HG02840 (cell line): ENCODE data around the gene PHAF1.
A peak's percentile ranks its signal among the peaks of the same experiment; 100 is the strongest.

Experiments used
- ATAC-seq: cut with Tn5 transposase; IDR thresholded peaks from one replicate; pipeline ENCODE4 v1.9.1; 2021; ENCODE audit warnings: mild to moderate bottlenecking, moderate library complexity, moderate number of reproducible peaks; ENCODE audit not compliant: unreplicated experiment, low FRiP score

PHAF1 gene

GRCh38 chr16:67158637-67159600, 49.2 kb downstream of the PHAF1 start:
- ATAC-seq: peak; percentile 43

- no peak for ATAC-seq
These were observed 51.9 kb downstream of the PHAF1 start for GRCh38 chr16:67161595-67162058.

DNA sequence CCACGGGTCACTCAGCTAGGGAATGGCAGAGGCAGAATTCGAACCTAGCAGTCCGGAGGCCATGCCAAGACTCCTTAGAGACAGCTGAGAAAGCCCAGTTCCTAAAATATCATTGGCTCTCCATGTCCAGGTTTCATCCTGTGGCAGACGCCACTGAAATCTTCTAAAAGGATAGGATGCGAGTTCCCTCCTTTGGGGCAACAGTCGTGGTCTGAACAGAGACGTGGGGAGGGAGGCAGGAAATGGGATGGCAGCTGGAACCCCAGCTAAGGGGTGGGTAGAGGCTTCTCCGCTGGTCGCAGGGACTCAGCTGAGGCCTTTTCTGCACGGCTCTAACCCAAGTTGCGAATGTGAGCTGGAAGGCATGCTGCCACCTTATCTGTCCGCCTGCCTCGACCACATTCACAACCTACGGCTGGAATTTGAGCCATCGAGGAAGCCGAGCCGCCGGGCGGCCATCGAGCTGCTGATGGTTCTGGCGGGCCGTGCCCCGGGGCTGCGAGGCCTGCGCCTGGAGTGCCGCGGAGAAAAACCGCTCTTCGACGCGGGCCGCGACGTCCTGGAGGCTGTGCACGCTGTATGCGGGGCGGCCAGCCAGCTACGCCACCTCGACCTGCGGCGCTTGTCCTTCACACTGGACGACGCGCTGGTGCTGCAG, 52.9 kb downstream of the PHAF1 start:
- ATAC-seq: no peak

DNA sequence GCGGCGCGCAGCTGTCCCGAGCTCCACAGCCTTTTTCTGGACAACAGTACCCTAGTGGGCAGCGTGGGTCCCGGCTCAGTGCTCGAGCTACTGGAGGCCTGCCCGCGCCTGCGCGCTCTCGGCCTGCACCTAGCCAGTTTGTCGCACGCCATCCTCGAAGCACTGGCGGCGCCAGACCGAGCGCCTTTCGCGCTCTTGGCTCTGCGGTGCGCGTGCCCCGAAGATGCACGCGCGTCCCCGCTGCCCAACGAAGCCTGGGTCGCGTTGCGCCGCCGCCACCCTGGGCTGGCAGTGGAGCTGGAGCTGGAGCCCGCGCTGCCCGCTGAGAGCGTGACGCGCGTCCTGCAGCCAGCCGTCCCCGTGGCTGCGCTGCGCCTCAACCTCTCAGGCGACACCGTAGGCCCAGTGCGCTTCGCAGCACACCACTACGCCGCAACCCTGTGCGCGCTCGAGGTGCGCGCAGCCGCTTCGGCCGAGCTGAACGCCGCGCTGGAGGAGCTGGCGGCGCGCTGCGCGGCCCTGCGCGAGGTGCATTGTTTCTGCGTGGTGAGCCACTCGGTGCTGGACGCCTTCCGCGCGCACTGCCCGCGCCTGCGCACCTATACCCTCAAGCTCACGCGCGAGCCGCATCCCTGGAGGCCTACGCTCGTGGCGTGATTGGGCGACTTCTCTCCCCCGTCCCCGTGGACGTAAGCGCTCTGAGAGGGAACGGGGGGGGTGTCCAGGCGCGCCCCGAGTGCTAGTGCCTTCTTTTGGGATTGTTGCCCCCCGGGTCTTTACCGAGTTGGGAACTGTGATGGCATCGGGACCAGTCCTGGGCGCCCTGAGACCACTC, 53.6 kb downstream of the PHAF1 start:
- no peak for ATAC-seq

DNA sequence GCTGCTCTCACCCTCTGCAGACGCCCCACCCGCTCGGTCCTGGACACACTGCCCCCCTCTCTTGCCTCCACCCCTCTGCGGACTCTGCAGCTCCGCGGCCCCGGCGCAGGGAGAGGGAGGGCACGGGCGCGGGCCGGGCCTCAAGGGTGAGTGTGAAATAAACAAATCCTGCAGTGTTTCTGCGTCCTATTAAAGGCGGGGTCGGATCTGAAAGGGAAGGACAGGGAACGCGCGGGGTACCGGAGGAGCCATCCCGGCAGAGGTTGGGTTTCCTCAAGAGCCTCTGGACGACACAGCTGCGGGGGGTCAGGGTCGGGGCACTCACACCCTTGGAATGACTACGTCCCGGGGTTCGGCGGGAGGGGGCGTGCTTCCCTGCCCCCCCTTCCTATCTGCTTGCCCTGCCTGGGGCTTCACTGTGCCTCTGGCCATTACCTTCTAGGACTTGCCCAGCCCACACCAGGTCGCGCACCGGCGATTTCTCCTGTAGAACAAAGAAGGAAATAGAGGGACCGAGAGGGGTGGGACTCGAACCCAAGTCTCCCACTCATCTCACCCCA, 54.3 kb downstream of the PHAF1 start:
- no peak for ATAC-seq

- no peak for ATAC-seq
These were observed 54.9 kb downstream of the PHAF1 start, which contains the start of gene HSF4 for GRCh38 chr16:67164599-67165061. Gene HSF4 (plus strand): TSS chr16:67164745. CDS start chr16:67164812, 67 bp downstream.

GRCh38 chr16:67165121-67166078, 55.7 kb downstream of the PHAF1 start:
- ATAC-seq: no peak

- ATAC-seq: no peak
These were observed 56.4 kb downstream of the PHAF1 start for GRCh38 chr16:67166110-67166547.

DNA sequence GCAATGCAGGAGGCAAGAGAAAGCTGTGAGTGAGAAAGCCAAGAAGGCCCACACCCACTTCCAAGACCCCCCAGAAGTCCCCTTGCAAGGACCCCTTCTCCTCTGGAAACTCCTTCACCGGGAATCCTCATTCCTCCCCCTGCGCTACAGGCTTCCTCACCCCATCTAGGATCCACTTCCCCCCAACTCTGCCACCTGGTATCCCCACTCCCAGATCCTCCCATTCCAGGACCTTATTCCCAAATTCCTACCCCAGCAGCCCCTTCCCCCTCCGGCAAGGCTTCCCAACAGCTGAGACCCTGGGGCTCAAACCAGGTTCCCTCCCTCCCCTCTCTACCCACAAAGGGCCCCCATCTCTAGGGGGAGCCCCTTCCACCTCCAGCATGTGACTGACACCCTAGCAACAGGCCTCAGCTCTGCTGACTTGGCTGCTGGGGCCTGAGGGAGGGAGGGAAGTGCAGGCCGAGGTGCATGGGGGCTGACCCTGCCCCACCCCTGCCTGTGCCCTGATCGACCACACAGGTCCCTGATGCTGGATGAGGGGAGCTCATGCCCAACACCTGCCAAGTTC, 56.9 kb downstream of the PHAF1 start:
- no peak for ATAC-seq

DNA sequence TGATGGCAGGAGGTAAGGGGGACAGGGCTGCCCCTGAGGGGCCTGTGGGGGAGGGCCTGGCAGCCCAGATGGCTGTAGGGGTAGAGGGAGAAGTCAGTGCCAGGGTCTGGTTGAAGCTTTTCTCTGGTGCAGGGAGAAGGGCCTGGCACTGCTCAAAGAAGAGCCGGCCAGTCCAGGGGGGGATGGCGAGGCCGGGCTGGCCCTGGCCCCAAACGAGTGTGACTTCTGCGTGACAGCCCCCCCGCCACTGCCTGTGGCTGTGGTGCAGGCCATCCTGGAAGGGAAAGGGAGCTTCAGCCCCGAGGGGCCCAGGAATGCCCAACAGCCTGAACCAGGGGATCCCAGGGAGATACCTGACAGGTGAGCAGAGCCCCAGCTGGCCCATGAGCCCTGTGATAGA, 57.8 kb downstream of the PHAF1 start:
- no peak for ATAC-seq

DNA sequence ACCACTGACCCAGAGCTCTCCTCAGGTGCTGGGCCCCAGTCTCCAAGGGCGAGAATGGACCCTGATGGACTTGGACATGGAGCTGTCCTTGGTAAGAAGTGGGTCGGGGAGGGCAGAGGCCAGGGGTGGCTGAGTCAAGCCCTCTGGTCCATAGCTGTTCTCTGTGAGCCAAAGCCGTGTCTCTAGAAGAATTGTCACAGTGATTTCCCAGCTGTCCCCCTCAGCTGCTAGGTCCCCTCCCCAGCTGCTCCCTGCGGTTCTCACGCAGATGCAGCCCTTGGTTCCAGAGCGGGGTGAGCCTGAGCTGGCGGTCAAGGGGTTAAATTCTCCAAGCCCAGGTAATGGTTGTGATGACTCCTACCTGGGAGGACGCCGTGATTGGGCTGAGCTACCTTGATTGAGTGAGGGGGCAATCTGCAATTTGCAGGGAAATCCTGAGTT, 59.3 kb downstream of the PHAF1 start:
- ATAC-seq: no peak

GRCh38 chr16:67169642-67170167, 60.0 kb downstream of the PHAF1 start:
- no peak for ATAC-seq

DNA sequence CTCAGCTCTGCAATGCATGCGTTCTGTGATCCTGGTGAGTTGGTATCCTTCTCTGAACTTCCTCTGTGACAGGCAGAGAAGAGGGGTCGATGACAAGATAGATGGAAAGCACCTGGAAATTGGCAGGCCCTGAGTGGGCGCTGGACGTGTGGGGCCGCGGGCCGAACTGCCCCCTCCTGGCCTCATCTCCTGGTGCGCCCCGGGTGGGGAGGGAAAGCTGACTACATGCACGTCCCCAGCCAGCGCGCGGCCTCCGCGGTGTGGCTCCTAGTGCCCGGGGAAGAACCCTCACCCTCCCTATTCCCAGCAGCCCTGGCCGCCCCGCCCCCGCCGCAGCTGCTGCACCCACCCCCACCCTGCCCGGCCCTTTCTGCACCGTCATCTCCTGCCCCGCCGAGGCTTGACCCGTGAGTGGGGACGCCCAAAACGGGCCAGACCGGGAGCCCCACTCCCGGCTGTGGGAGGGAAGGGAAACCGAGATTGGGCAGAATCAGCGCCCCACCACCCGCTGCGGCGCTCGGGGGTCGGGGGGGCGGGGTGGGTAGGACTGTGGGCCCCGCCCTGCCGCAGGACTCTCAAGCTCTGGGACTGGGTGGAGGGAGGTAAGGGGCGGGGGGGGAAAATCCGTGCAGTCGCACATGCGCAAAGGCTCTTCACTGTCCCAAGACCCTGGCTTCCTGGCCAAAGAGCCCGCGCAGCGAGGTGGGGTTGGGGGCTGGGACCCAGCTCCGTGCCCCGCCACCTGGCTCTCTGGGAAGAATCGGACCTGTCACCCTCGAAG, 60.6 kb downstream of the PHAF1 start, which contains the start of gene NOL3:
Gene NOL3 (plus strand): TSS at position 371 of the 781 bp plus-strand sequence.
- peak; percentile 39 for ATAC-seq

DNA sequence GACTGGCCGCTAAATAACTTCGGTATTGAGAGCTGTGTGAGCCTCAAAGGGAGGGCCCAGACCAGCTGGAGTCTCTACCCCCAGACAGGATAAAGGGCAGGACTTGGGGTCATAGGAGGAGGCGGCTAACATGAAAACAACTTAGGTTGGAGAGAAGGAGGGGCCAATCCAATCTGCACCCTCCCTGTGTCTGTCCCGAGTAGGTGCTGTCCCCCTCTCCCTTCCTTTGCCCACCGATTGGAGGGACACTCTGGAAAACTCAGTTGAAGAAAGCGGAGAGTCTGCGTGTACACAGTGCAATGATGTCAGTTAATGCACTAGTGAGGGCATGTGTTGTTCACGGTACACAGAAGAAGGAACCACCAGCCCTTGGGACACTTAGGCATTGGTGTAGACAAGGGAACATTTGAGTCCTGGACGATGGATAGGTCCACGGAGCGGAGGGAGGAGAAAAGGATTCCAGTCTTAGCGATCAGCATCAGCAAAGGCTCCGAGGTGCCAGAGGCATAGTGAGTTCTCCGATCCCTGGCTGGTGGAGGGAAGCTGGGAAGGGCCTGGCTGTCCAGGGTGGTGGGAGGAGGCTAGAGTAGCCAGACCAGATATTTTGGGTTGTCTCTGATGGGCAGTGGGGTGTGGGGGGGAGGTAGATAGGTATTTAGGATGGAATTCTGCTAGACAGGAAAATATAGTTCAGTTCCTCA, 61.4 kb downstream of the PHAF1 start:
- ATAC-seq: no peak

DNA sequence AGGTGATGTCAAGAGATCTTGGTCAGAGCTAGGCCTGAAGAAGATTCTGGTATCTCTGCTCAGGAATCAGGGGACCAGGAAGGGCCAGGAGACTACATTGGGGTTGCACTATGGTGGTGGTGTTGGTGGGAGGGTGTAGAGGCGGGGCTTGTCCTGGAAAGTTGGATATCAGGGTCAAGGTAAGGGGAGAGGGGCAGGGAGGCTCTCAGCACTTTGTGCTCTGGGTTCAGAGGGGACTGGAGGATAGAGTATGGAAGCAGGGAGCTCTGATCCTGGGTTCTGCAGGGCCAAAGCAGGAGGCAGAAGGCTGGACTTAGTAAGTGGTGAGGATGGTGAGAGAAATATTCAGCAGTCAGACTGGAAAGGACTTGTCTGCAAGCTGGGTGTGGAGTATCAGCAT, 63.6 kb downstream of the PHAF1 start:
- ATAC-seq: no peak

- no peak for ATAC-seq
These were observed 64.3 kb downstream of the PHAF1 start for GRCh38 chr16:67173808-67174705.
